ENCODE results near the gene KIFC3.
"Not testable (repeated sequence)": the region's sequence is repeated elsewhere in the genome, so short reads cannot be mapped to it uniquely, and the experiment has no call there.

The KIFC3 gene

GRCh38 chr16:57824888-57825287 is 22.6 kb upstream of the KIFC3 start:
- DNase-seq (ENCODE audit: low spot score) = no peak

- DNase-seq (ENCODE audit: low spot score) = no peak
These were observed 21.5 kb upstream of the KIFC3 start for GRCh38 chr16:57823836-57824235.

GRCh38 chr16:57822856-57823255 is 20.6 kb upstream of the KIFC3 start:
- no peak for DNase-seq (ENCODE audit: low spot score)

- DNase-seq (ENCODE audit: low spot score) = no peak
These were observed 19.8 kb upstream of the KIFC3 start for GRCh38 chr16:57822018-57822553.

- DNase-seq (ENCODE audit: low spot score) = no peak
These were observed 19.1 kb upstream of the KIFC3 start for GRCh38 chr16:57821149-57821971.

- no peak for DNase-seq (ENCODE audit: low spot score)
These were observed 16.2 kb upstream of the KIFC3 start for GRCh38 chr16:57818377-57819064.

GRCh38 chr16:57817680-57818079 is 15.4 kb upstream of the KIFC3 start:
- no peak for DNase-seq (ENCODE audit: low spot score)

GRCh38 chr16:57815987-57816745 is 13.9 kb upstream of the KIFC3 start:
- DNase-seq (ENCODE audit: low spot score) = no peak

- no peak for DNase-seq (ENCODE audit: low spot score)
These were observed 12.6 kb upstream of the KIFC3 start for GRCh38 chr16:57814896-57815295.

GRCh38 chr16:57813466-57813865 is 11.2 kb upstream of the KIFC3 start:
- no peak for DNase-seq (ENCODE audit: low spot score)

- DNase-seq (ENCODE audit: low spot score) = not testable (repeated sequence)
These were observed 9.0 kb upstream of the KIFC3 start for GRCh38 chr16:57811340-57811739.

GRCh38 chr16:57810197-57811031 is 8.1 kb upstream of the KIFC3 start:
- peak; percentile 90 for DNase-seq (ENCODE audit: low spot score)

GRCh38 chr16:57809276-57810196 is 7.2 kb upstream of the KIFC3 start:
- peak; percentile 9 for DNase-seq (ENCODE audit: low spot score)

- DNase-seq (ENCODE audit: low spot score) = no peak
These were observed 6.4 kb upstream of the KIFC3 start for GRCh38 chr16:57808589-57809228.

- DNase-seq (ENCODE audit: low spot score) = peak; percentile 76
These were observed 5.8 kb upstream of the KIFC3 start for GRCh38 chr16:57807968-57808528.

- DNase-seq (ENCODE audit: low spot score) = no peak
These were observed 5.1 kb upstream of the KIFC3 start for GRCh38 chr16:57807252-57807967.

- DNase-seq (ENCODE audit: low spot score) = no peak
These were observed 2.9 kb upstream of the KIFC3 start for GRCh38 chr16:57805176-57805575.

GRCh38 chr16:57804111-57804837 is 2.0 kb upstream of the KIFC3 start:
- no peak for DNase-seq (ENCODE audit: low spot score)
